Natural killer cell treated with Interleukin-12 subunit alpha and Interleukin-12 subunit beta and Interleukin-15 and Interleukin-18, amount 100 ng/mL, for 72 hours (primary cell): ENCODE results near the gene GRIN2C. TPM values are rescaled to one million over a fixed set of nuclear protein-coding genes. Genes with fewer than 3 reads are reported as not detected.

ENCODE experiments used
- ATAC-seq, 2 donors: fragments of 150-1000 bp; cut with Tn5 transposase in 1 of 2; sonication (Bioruptor Pico), chemical (Tn5 transposase) in 1 of 2; 2 replicates each; pipeline ENCODE4 v1.10.0; 2021
- DNase-seq: peaks from one replicate; pipeline ENCODE4 v3.0.0; 2022; ENCODE audit warnings: low spot score
- H3K27ac Mint-ChIP-seq, 2 donors: 1 replicate in 1 of 2; 2 replicates in 1 of 2; pipeline ENCODE4 v1.8.0; 2022; ENCODE audit warnings: mixed read lengths in 2 of 2, mild to moderate bottlenecking in 1 of 2, moderate library complexity in 1 of 2
- H3K27me3 Mint-ChIP-seq, 2 donors: 1 replicate in 1 of 2; 2 replicates in 1 of 2; pipeline ENCODE4 v1.8.0; 2022; ENCODE audit warnings: mixed read lengths in 2 of 2
- H3K36me3 Mint-ChIP-seq: one replicate; pipeline ENCODE4 v1.8.0; 2022; ENCODE audit warnings: mixed read lengths
- H3K4me1 Mint-ChIP-seq, 2 donors: 1 replicate in 1 of 2; 2 replicates in 1 of 2; pipeline ENCODE4 v1.8.0; 2022; ENCODE audit warnings: low read depth in 2 of 2, mixed read lengths in 2 of 2, mild to moderate bottlenecking in 1 of 2
- H3K4me3 Mint-ChIP-seq: one replicate; pipeline ENCODE4 v1.8.0; 2022; ENCODE audit warnings: mixed read lengths
- H3K9me3 Mint-ChIP-seq: 2 replicates; pipeline ENCODE4 v1.8.0; 2022; ENCODE audit warnings: mixed read lengths
- total RNA-seq, 2 donors: library from RNA; stranded (reverse); gene quantifications; one replicate each; pipeline ENCODE4 v1.2.3, GENCODE V29; 2022

Gene GRIN2C
- total RNA-seq, 2 donors from 2014 or later = not detected

- ATAC-seq (peak in 1 of 2 donors; percentile 37), DNase-seq (no peak)
- Mint-ChIP-seq H3K4me1 (peaks cover 0 to 3% of the 10 kb centered on the region in 2 donors), H3K36me3 (no peaks in the 10 kb centered on the region), H3K27ac (no peak overlapping the region), H3K4me3 (no peak overlapping the region), H3K27me3 (peaks cover 22 to 24% of the 10 kb centered on the region in 2 donors), H3K9me3 (no peaks in the 10 kb centered on the region)
Observed at GRCh38 chr17:74892013-74892841, 32.5 kb upstream of the GRIN2C start.

- Mint-ChIP-seq H3K27me3 (peaks cover 17 to 26% of the 10 kb centered on the region in 2 donors), H3K36me3 (no peaks in the 10 kb centered on the region), H3K27ac (no peak overlapping the region), H3K4me3 (no peak overlapping the region), H3K9me3 (no peaks in the 10 kb centered on the region), H3K4me1 (peaks cover 0 to 3% of the 10 kb centered on the region in 2 donors)
- DNase-seq (no peak), ATAC-seq (no peak)
Observed at GRCh38 chr17:74890554-74890953, 30.9 kb upstream of the GRIN2C start.

GRCh38 chr17:74888469-74888868 is 28.8 kb upstream of the GRIN2C start:
- H3K27me3 Mint-ChIP-seq = peaks cover 12 to 24% of the 10 kb centered on the region in 2 donors
- no peak for DNase-seq
- no peaks in the 10 kb centered on the region for H3K9me3 Mint-ChIP-seq
- no peaks in the 10 kb centered on the region for H3K36me3 Mint-ChIP-seq
- no peak overlapping the region for H3K4me3 Mint-ChIP-seq
- no peak for ATAC-seq
- no peak overlapping the region for H3K27ac Mint-ChIP-seq
- no peaks in the 10 kb centered on the region for H3K4me1 Mint-ChIP-seq

- DNase-seq = no peak
- no peaks in the 10 kb centered on the region for H3K9me3 Mint-ChIP-seq
- no peak for ATAC-seq
Observed at GRCh38 chr17:74883241-74883745, 23.6 kb upstream of the GRIN2C start.

GRCh38 chr17:74882517-74883240 is 23.0 kb upstream of the GRIN2C start:
- H3K36me3 Mint-ChIP-seq = no peaks in the 10 kb centered on the region
- peaks cover 6 to 24% of the 10 kb centered on the region in 2 donors for H3K27me3 Mint-ChIP-seq
- no peaks in the 10 kb centered on the region for H3K9me3 Mint-ChIP-seq
- H3K27ac Mint-ChIP-seq = no peak overlapping the region
- ATAC-seq (no peak), DNase-seq (no peak)
- no peaks in the 10 kb centered on the region for H3K4me1 Mint-ChIP-seq
- H3K4me3 Mint-ChIP-seq = no peak overlapping the region

More at GRCh38 chr17:74883241-74883745, 23.6 kb upstream of the GRIN2C start:
- Mint-ChIP-seq H3K4me3 (no peak overlapping the region), H3K27ac (no peak overlapping the region), H3K4me1 (no peaks in the 10 kb centered on the region), H3K36me3 (no peaks in the 10 kb centered on the region), H3K27me3 (peaks cover 6 to 24% of the 10 kb centered on the region in 2 donors)

GRCh38 chr17:74881073-74881472 is 21.4 kb upstream of the GRIN2C start:
- Mint-ChIP-seq H3K36me3 (no peaks in the 10 kb centered on the region), H3K9me3 (no peaks in the 10 kb centered on the region), H3K27ac (no peak overlapping the region), H3K4me1 (no peaks in the 10 kb centered on the region), H3K4me3 (no peak overlapping the region), H3K27me3 (peaks cover 6 to 17% of the 10 kb centered on the region in 2 donors)
- no peak for ATAC-seq
- DNase-seq = no peak

- no peak overlapping the region for H3K27ac Mint-ChIP-seq
- no peaks in the 10 kb centered on the region for H3K9me3 Mint-ChIP-seq
- no peak for ATAC-seq
- DNase-seq = no peak
- H3K27me3 Mint-ChIP-seq = peaks cover under 1 to 3% of the 10 kb centered on the region in 2 donors
- no peaks in the 10 kb centered on the region for H3K36me3 Mint-ChIP-seq
- H3K4me1 Mint-ChIP-seq = peaks cover 0 to 4% of the 10 kb centered on the region in 2 donors
- H3K4me3 Mint-ChIP-seq = no peak overlapping the region
Observed at GRCh38 chr17:74879308-74879707, 19.6 kb upstream of the GRIN2C start.

GRCh38 chr17:74878658-74879057 is 19.0 kb upstream of the GRIN2C start:
- Mint-ChIP-seq H3K36me3 (no peaks in the 10 kb centered on the region), H3K4me3 (no peak overlapping the region), H3K27me3 (no peaks in the 10 kb centered on the region), H3K9me3 (no peaks in the 10 kb centered on the region), H3K27ac (no peak overlapping the region), H3K4me1 (peaks cover 5 to 8% of the 10 kb centered on the region in 2 donors)
- DNase-seq = no peak
- ATAC-seq = no peak

- no peak for ATAC-seq
- no peaks in the 10 kb centered on the region for H3K36me3 Mint-ChIP-seq
- peaks cover 10 to 13% of the 10 kb centered on the region in 2 donors for H3K4me1 Mint-ChIP-seq
- H3K4me3 Mint-ChIP-seq = no peak overlapping the region
- DNase-seq = no peak
- no peaks in the 10 kb centered on the region for H3K9me3 Mint-ChIP-seq
- no peaks in the 10 kb centered on the region for H3K27me3 Mint-ChIP-seq
- H3K27ac Mint-ChIP-seq = no peak overlapping the region
Observed at GRCh38 chr17:74877592-74878548, 18.2 kb upstream of the GRIN2C start.

- H3K9me3 Mint-ChIP-seq = no peaks in the 10 kb centered on the region
- H3K27me3 Mint-ChIP-seq = no peaks in the 10 kb centered on the region
- H3K4me1 Mint-ChIP-seq = peaks cover 25 to 27% of the 10 kb centered on the region in 2 donors
- H3K27ac Mint-ChIP-seq = no peak overlapping the region
- H3K4me3 Mint-ChIP-seq = no peak overlapping the region
- ATAC-seq (no peak), DNase-seq (no peak)
- H3K36me3 Mint-ChIP-seq = no peaks in the 10 kb centered on the region
Observed at GRCh38 chr17:74875977-74876593, 16.4 kb upstream of the GRIN2C start.

- Mint-ChIP-seq H3K36me3 (no peaks in the 10 kb centered on the region), H3K4me3 (no peak overlapping the region), H3K27ac (no peak overlapping the region), H3K9me3 (no peaks in the 10 kb centered on the region), H3K4me1 (peaks cover 25 to 27% of the 10 kb centered on the region in 2 donors), H3K27me3 (no peaks in the 10 kb centered on the region)
- DNase-seq (no peak), ATAC-seq (no peak)
Observed at GRCh38 chr17:74875155-74875976, 15.7 kb upstream of the GRIN2C start.

GRCh38 chr17:74874615-74875037 is 14.9 kb upstream of the GRIN2C start:
- Mint-ChIP-seq H3K4me3 (peak overlapping the region; percentile 99), H3K36me3 (no peaks in the 10 kb centered on the region), H3K27ac (no peak overlapping the region), H3K9me3 (no peaks in the 10 kb centered on the region), H3K4me1 (peaks cover 25 to 27% of the 10 kb centered on the region in 2 donors), H3K27me3 (no peaks in the 10 kb centered on the region)
- ATAC-seq = no peak
- DNase-seq = no peak
